Hematopoietic multipotent progenitor cell treated with erythropoietin and hydrocortisone succinate and interleukin-3 and kit ligand, for 4 days (in vitro differentiated cells): ENCODE results near the gene DGKD.
A peak's percentile ranks its signal among the peaks of the same experiment; 100 is the strongest.
"Not testable (repeated sequence)": the region's sequence is repeated elsewhere in the genome, so short reads cannot be mapped to it uniquely, and the experiment has no call there.

Experiments
- DNase-seq: peaks from one replicate; pipeline ENCODE4 v3.0.0-alpha.2; 2015

Gene DGKD

DNA sequence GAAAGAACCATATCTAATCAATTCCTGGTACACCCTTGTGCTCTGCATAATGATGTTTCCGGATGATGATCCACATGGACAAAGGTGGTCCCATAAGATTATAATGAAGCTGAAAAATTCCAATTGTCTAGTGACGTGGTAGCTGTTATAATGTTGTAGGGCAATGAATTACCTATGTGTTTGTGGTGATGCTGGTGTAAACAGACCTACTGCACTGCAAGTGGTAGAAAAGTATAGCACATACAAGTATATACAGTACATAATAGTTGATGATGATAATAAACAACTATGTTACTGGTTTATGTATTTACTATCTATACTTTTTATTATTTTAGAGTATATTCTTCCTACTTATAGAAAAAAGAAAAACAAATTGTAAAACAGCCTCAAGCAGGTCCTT is 8.4 kb downstream of the DGKD start:
- DNase-seq, result no peak

DNA sequence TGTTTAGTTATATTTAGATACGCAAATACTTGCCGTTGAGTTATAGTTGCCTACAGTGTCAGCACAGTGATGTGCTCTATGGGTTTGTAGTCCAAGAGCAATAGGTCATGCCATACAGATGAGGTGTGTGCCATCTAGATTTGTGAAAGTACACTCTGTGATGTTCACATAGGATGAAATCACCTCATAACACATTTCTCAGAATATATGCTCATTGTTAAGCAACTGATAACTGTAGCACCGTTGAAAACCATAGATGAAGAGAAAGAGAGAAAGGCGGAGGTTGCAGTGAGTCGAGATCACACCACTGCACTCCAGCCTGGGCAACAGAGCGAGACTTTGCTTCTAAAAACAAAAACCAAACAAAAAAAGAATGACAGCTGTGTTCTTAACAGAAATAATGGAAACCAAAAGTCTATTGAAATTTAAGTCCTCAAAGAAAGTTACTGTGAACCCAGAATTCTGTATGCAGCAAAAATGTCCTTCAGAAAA is 9.5 kb downstream of the DGKD start:
- no peak for DNase-seq

DNA sequence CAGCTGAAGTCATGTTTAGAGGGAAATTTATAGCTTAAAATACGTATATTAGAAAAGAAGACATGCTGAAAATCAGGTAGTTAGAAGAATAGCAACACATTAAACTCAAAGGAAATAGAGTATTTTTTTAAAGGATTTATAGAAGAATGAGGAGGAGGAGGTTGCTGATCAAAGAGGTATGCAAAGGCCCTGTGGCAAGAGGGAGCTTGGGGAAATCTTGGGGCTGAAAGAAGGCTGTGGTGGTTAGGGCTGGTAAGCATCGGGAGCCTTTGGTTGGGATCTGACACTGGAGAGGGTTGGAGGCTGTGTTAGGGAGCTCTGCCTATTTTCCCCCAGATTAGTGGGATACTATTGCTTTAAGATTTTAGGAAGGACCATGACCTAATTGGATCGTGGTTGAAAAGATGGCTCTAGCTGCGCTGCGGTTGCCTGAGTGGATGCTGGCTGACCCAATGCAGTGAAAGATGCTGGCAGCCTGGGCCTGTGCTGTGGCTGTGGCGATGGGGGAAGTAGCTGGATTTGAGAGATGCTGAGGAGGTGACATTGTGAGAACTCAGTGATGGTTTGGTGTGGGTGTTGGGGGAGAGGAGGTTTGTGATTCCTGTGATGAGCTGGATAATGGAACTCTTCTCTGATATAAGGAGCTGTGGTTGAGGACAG is 11.7 kb downstream of the DGKD start:
- no peak for DNase-seq

DNA sequence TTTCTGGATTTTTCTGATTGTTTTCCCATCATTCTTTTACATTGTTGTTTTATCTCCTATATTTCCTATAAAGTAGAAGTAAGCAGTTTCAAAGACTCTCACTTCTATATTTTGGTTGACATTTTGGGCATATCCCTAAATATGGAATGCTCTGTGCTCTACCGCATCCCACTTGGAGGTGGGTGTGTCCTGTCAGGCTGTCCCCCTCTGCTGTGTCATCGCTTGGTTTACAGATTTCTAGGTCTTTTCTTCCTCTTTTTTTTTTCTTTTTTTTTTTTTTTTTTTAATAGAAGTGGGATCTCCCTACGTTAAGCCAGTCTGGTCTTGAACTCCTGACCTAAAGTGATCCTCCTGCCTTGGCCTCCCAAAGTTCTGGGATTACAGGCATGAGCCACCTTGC is 13.3 kb downstream of the DGKD start:
- peak; percentile 36 for DNase-seq

DNA sequence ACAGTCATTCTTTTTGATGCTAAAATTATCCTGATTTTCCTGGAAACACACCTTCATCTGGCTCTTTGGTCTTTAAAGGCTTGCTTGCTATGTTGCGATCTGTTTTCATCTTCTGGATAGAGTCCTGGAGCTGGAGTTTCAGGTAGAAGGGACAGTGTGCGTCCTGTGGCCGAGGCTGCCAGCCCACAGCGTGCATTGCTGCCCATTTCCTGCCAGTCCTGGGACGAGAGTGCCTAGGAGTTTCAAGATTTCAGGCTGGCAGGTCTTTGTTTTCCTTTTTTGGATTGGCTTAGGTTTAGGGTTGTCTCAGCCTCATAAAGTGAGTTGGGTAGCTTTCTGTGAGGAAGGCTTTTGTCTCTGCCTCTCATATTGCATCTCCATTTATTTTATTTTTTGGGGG is 14.5 kb downstream of the DGKD start:
- DNase-seq, result no peak

DNA sequence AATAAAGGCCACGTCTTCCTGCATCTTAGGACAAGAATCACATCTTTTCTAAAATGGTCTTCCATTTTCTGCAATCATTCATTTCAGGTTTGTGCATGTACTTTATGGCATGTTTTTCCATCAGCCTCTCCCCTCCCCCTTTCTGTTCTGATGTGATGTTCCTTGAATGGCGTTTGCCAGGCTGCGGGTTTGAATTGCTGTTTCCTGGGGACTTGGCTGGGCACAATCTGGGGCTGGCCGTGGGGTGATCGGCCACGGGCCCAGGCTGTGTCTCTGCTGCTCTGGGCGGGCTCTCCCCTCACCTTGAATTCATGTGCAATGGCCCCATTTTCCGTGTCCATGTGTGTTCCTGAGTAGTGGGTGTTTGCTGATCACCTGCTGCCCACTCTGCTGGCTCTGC is 15.2 kb downstream of the DGKD start:
- DNase-seq, result no peak

DNA sequence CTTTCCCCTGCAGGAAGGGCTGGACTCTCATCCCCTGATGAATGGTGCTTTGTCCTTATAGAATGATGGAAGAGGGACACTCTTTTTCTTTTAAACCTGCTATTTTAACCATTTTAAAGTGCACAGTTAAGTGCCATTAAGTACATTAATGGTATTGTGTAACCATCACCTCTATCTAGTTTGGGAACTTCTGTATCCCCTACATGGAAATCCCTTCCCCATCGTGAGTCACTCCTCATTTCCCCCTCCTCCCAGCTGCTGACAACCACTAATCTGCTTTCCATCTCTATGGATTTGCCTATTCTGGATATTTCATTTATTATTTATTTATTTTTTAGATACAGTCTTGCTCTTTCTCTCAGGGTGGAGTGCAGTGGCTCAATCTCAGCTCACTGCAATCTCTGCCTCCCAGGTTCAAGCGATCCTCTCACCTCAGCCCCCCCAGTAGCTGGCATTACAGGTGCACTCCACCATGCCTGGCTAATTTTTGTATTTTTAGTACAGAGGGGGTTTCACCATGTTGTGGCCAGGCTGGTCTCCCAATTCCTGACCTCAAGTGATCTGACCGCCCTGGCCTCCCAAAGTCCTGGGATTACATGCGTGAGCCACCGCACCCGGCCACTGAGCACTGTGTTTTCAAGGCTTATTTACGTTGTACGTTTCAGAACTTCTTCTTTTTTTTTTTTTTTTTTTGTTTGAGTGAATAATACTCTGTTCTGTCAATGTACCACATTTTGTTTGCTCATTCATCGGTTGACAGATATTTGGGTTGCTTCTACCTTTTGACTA is 15.8 kb downstream of the DGKD start:
- no peak for DNase-seq

DNA sequence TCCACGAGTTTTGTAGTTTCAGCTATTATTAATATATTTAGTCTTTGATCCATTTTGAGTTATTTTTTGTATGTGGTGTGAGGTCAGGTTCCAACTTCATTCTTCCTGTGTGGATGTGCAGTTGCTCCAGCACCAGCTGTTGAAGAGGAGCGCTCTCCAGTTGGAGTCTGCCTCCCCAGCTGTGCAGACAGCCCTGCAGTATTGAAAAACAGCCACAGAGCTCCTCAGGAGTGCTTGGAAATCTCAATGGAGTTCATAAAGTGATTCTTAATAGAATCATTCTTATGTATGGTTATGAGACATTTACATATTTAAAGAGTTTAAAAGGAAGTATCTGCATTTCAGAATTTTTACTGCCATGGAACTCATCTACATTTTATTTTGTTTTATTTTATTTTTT is 17.3 kb downstream of the DGKD start:
- DNase-seq, result no peak

DNA sequence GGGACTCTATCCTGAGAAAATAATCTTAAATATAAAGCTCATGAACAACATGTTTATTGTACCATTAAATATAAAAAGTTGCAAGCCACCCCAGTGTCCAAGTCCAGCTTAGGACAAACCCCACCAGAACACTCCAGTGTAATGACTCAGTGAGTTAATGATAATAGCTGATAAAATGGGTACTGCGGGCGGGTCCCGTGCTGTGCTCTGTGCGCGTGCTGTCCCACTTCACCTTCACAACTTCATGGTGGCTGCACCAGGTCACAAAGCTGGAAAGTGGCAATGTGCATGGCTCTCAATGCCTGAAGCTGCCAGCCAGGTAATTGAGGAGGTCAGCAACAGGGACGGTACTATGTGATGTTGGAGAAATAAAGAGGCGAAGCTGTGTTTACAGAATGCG is 18.6 kb downstream of the DGKD start:
- no peak for DNase-seq

DNA sequence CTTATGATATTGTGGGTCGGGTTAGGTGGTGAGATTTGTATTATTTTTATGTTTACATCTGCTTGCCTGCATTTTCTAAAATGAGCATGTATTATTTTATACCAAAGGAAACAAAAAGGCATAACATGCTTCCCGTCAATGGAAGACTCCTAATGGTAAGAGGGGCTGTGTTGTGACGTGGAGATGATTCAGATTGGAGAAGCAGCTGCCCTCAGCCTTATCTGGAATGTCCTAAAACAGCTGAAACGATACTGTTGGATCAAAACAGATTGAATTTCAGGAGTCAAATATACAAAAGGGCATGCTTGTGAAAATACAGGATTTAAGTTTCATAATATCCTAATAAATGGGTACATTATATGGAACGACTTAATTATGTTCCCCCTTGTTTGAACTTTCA is 19.0 kb downstream of the DGKD start:
- no peak for DNase-seq

DNA sequence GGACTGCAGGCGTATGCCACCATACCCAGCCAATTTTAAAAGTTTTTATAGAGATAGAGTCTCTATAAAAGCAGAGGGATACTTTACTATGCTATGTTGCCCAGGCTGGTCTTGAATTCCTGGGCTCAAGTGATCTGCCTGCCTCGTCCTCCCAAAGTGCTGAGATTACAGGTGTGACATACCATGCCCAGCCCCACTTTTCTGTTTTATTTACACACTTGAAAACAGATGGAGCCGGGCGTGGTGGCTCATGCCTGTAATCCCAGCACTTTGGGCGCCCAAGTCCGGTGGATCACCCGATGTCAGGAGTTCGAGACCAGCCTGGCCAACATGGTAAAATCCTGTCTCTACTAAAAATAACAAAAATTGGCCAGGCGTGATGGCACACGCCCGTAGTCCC is 20.5 kb downstream of the DGKD start:
- not testable (repeated sequence) for DNase-seq

DNA sequence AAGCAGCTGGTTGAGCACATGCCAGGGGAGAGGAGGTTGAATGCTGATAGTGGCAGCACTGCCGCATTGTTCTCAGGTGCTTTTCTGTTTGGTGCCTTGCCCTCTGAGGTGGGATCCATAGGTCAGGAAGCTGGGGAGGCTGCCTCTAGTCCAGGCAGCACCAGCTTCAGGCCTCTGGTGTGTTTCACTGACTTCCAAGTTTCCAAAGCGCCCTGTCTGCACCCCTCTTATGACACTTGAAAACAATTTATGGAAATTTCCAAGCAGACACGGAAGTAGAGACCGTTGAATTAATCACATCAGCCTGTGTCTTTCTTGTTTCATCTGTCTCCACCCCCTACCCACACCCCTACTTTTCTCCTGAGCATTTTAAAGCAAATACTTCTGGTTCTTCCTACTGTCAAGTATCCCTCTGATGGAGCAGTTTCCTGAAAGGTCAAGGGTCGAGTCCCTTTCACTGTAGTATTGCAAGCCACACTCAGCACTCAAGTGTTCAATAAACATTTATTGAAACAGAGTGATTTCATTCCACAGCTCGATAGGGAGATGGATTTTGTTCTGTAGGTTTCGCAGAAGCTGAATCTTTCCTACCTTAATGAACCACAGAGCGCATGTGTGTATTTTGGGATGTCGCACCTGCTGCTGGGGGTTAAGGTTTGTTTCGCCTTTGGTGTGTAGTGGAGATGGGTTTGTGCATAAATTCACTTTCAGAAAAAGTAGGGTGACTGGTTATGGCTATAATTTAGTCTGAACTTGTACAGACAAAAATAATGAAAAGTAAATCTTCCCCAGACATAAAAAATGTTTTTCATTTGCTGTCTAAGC is 21.4 kb downstream of the DGKD start:
- no peak for DNase-seq

DNA sequence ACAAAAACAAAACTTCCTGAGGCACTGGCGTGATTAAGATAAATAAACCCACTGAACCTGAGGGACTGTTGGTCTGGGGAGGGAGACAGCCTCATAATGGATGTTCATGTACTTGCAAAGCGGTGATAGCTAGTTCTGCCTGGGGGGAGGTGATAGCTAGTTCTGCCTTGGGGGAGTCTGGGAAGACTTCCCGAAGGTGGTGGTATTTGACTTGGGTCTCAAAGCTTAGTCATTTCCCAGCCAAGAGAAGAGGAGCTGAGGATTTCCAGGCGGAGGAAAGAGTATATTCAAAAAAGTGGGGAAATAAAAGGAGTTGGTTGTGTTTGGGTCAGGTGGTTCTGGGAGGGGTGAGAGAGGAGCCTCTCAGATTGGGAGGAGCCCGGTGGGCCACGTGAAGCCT is 24.7 kb downstream of the DGKD start:
- DNase-seq, result no peak

DNA sequence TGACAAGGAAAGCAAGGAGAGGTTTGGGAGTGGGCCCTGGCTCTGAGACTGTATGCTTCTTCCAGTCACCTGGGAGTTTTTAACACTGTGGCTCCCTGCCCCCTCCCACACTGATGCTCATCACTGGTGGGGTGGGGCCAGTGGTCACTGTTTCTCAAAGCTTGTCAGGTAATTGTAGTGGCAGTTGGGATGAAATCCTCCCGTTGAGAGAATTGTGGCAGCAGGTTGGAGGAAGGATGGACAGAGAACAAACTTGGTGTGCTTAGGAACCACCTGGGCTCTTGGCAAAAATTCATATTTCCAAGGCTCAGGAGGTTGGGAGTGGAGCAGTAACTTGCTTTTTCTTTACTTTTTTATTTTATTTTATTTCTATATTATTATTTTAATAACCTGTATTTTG is 25.1 kb downstream of the DGKD start:
- no peak for DNase-seq

DNA sequence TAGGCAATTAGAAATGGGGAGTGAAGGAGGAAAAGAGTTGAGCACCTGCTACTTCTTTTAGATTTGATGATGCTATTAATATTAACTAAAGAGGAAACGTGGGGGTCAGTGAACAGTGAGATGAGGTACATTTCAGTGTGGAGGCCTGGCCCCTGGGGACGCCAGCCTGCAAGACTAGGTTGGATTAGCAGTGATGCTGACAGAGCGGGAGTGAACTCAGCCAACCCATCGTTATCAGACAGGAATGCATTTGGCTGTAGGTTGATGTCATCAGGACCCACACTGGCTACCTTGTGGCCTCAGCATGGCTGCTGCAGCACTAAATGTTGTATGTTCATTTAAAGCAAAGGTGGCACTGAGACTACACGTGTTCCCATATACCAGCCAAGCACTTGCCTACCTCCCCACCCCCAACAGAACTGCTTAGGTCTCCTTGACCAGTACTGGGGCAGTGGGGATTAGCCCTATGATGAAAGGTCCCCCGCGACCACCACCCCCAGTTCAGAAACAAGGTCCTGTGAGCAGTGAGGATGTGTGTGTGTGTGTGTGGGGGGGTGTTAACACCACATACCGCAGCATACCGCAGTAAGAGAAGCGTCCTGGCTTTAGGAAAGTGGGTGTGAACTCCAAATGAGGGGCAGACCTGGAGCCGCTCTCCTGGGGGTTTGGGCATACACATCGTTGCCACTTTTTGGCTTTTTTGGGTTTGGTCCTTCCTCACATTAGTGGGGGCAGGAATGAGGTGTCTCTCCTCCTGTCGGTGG is 26.0 kb downstream of the DGKD start:
- DNase-seq, result no peak

DNA sequence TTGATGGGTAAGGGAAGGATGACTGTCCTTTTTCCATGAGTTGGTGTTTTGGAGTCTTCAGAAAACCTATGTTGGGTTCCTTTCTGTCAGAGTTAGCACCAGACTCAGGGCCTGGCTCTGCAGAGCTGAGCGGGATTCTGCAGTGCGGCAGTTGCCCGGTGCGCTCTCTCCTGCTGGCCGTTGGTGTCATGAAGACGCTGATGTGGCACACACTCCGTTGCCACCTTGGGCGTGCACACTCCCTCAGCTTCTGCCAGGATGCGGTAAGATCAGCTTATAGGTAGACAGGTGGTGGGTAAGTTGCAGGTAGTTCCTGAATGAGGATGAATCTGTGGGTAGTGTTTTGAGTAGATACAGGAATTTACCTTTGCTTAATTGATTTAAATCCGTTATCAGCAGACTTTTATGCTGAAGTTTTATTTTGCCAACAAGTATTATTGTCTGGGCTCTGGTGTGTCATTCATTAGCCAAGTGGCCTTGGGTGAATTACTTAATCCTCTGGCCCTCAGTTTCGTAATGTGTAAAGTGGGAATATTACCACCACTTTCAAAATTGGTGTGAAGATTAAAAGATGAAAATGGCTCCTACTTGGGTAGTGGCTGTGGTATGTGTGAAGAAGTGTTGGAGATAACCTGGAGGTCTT is 26.8 kb downstream of the DGKD start:
- DNase-seq, result no peak

DNA sequence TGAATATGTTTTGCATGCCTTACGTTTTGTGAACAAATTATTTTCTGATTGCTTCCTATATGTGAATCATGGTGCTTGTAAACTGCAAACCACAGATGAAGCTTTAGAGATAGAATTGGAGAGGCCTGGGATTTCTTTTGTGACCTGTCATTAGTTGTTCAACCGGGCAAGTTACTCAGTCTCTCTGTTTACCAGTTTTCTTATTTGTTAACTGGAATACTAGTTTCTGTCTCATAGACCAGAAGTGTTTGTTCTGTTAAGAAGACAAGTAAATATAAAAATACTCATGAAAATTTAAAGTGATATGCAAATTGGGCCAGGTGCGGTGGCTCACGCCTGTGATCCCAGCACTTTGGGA is 27.3 kb downstream of the DGKD start:
- DNase-seq, result no peak

DNA sequence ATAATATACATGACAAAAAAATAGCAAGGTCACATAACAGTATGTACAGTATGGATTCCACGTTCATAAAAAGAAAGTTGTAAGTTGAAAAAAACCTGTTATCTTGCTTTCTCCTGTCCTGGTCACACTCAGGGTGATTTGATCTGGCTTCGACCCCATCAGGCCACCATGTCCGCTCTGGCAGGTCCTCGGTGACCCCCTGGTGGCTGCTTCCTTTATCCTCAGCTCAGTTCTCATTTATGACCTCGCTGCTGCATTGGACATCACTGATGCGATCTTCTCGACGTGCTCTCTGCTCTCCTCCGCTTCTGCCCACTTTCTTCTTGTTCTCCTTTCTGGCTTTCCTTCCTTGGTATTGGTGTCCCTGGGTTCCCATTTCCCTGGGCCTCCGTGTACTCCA is 29.7 kb downstream of the DGKD start:
- DNase-seq, result peak; percentile 63

DNA sequence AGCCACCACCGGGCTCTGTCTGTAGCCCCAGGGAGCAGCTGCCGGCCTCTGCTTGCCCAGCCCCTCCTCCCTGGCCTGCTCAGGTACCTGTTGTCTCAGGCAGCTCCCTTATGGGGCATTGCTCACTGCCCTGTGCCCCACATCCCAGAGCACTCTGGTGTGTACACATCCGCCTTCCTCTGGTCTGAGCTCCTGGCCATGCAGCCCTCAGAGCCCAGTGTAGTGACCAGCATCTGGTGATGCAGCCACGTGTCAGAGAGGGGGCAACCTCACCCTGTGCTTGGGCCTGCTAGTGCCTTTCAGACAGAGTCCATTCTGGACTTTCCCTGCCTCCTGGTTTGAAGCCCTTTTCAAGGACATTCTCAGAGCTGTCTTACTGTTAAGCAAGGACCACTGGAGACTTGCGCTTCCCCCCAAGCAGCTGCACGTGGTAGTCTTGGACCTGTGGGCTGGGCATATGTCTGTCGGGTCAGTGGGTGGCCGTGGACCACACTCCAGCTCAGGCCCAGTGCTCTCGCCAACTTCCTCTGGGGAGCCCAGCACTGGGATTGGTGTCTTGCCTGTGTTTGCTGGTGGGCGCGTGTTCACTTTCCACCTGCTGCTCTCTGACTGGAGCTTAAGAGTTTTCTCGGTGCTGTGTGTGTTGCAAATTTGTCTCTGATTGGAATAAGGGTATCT is 30.7 kb downstream of the DGKD start:
- no peak for DNase-seq

DNA sequence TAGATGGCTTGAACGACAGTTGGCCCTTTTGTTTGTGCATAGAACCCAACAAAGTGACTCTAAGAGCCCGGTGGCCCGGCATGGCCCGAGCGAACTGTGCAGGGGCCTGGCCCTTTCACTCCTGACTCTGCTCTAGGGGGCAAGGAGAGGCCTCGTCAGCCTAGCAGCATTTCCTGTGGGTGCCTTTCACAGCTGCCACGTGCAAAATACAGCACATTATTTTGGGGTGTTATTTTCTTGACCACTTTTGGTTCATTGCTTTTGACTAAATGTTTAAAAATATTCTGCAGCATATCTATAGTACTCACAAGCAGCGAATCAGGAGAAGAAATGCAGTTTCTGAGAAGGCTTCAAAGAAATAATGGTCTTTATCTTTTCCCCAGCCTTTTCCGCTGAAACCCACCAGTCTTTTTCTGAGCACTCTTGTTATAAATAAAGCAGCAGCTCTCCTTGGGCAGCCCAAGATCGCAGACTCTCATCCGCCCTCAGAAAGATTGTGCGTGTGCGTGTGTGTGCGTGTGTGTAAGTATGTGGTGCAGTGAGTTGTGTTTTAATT is 31.3 kb downstream of the DGKD start:
- DNase-seq, result peak; percentile 92

DNA sequence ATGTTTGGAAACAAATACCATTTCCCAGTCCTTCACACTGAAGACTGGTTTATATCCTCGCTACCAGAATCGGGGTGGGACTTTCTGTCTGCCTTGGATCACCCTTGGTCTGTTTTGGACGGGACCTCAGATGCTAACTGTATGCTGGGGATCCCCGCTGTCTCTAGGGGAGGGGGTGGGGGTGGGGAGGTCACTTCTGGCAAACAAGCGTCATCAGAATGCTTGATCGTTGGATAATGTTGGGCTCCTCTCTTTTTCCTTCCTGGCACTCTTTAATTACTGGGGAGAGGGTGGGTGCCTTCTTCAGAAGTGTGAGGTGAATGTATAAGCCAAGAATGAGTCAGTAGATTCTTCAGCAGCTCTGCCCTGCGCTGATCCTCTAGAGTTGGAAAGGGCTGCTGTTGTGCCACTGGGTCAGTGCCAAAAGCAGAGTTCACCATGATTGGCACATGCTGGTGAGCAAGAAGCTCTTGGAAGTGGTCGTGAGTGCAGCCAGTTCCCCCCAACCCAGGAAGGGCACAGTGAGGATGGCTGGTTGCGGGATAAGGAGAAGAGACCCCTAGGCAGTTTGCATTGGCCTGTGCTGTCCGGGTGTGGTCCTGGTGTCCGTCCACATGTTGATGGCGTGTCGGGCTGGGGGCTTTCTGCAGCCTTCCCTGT is 32.2 kb downstream of the DGKD start:
- peak; percentile 52 for DNase-seq
